T-helper 1 cell (primary cell): ENCODE data around the gene GALK1.
A peak's percentile ranks its signal among the peaks of the same experiment; 100 is the strongest.
"Not testable (repeated sequence)": the region's sequence is repeated elsewhere in the genome, so short reads cannot be mapped to it uniquely, and the experiment has no call there.

Experiments
- DNase-seq, 5 donors: peaks; one replicate each; pipeline ENCODE4 v3.0.0-alpha.2; 2012 to 2020
- total RNA-seq, 4 donors: gene quantifications; one replicate each; lab custom pipeline; 2026; lab: John Stamatoyannopoulos, UW

GALK1 gene
- total RNA-seq = 3.9 to 12.8 (median 7.0) reads per million in 4 donors

- DNase-seq = peak; percentile 58 to 81 (median 69)
These were observed at the start of gene GALK1 for GRCh38 chr17:75764711-75765421. TSS of gene GALK1 (minus strand) at chr17:75765192. CDS start at chr17:75765136, 56 bp downstream.

GRCh38 chr17:75814021-75814395, 49.0 kb upstream of the GALK1 start:
- DNase-seq = no peak

GRCh38 chr17:75813081-75814020, 48.4 kb upstream of the GALK1 start:
- DNase-seq = no peak

GRCh38 chr17:75812096-75813013, 47.4 kb upstream of the GALK1 start:
- DNase-seq = no peak

- DNase-seq = no peak
These were observed 46.2 kb upstream of the GALK1 start for GRCh38 chr17:75811174-75811573.

GRCh38 chr17:75810756-75811155, 45.8 kb upstream of the GALK1 start:
- not testable (repeated sequence) for DNase-seq

GRCh38 chr17:75810216-75810615, 45.2 kb upstream of the GALK1 start:
- no peak for DNase-seq

- DNase-seq = no peak
These were observed 44.7 kb upstream of the GALK1 start for GRCh38 chr17:75809631-75810111.

GRCh38 chr17:75808905-75809621, 44.1 kb upstream of the GALK1 start:
- no peak for DNase-seq

GRCh38 chr17:75808549-75808904, 43.5 kb upstream of the GALK1 start:
- DNase-seq = no peak

- no peak for DNase-seq
These were observed 42.9 kb upstream of the GALK1 start for GRCh38 chr17:75807861-75808260.

- DNase-seq = no peak
These were observed 42.0 kb upstream of the GALK1 start for GRCh38 chr17:75806822-75807500.

- no peak for DNase-seq
These were observed 38.9 kb upstream of the GALK1 start for GRCh38 chr17:75803883-75804282.

- no peak for DNase-seq
These were observed 34.4 kb upstream of the GALK1 start for GRCh38 chr17:75799402-75799801.

GRCh38 chr17:75795820-75796607, 31.0 kb upstream of the GALK1 start:
- DNase-seq = no peak

GRCh38 chr17:75793460-75793859, 28.5 kb upstream of the GALK1 start:
- no peak for DNase-seq

GRCh38 chr17:75791254-75791653, 26.3 kb upstream of the GALK1 start:
- DNase-seq = no peak

- peak in 2 of 5 donors; percentile 84 to 98 for DNase-seq
These were observed 20.3 kb upstream of the GALK1 start for GRCh38 chr17:75785016-75785890.

GRCh38 chr17:75784473-75785015, 19.6 kb upstream of the GALK1 start, which contains the start of gene UNK:
TSS of gene UNK (plus strand) at chr17:75784806. CDS start at chr17:75784881, 75 bp downstream.
- DNase-seq = peak; percentile 90 to 99 (median 94)
